ENCODE results near the gene TYW5.

TYW5 gene

GRCh38 chr2:199896617-199897016, 58.7 kb downstream of the TYW5 start:
- Histone ChIP-seq H4K20me1 (ENCODE audit: low read depth, low read length) (no peaks in the 10 kb centered on the region), H3K36me3 (ENCODE audit: low read length) (no peaks in the 10 kb centered on the region), H3K4me2 (ENCODE audit: low read depth, low read length, poor library complexity, severe bottlenecking) (no peak overlapping the region), H3K9ac (ENCODE audit: low read length) (no peak overlapping the region), H3K27ac (ENCODE audit: low read depth, low read length) (no peak overlapping the region), H2AFZ (ENCODE audit: low read depth, low read length, severe bottlenecking) (no peak overlapping the region), H3K9me2 (replicated peaks; ENCODE audit: insufficient read depth, low read length) (no peaks in the 10 kb centered on the region), H3K4me3 (ENCODE audit: insufficient read depth, low read length, poor library complexity, severe bottlenecking) (no peak overlapping the region), H3K79me2 (ENCODE audit: insufficient read depth, low read length) (no peaks in the 10 kb centered on the region), H3K9me3 (ENCODE audit: insufficient read depth, low read length) (no peaks in the 10 kb centered on the region), H3K27me3 (ENCODE audit: low read length) (no peaks in the 10 kb centered on the region), H3F3A (ENCODE audit: insufficient read depth) (no peaks in the 10 kb centered on the region)
- TF ChIP-seq, protein P1, sequence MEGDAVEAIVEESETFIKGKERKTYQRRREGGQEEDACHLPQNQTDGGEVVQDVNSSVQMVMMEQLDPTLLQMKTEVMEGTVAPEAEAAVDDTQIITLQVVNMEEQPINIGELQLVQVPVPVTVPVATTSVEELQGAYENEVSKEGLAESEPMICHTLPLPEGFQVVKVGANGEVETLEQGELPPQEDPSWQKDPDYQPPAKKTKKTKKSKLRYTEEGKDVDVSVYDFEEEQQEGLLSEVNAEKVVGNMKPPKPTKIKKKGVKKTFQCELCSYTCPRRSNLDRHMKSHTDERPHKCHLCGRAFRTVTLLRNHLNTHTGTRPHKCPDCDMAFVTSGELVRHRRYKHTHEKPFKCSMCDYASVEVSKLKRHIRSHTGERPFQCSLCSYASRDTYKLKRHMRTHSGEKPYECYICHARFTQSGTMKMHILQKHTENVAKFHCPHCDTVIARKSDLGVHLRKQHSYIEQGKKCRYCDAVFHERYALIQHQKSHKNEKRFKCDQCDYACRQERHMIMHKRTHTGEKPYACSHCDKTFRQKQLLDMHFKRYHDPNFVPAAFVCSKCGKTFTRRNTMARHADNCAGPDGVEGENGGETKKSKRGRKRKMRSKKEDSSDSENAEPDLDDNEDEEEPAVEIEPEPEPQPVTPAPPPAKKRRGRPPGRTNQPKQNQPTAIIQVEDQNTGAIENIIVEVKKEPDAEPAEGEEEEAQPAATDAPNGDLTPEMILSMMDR (IDR thresholded peaks at IDR 0.05; ENCODE audit: insufficient read depth, low read length, poor library complexity, severe bottlenecking) = no peak
- no peak for TF ChIP-seq EZH2phosphoT487 (conservative IDR thresholded peaks at IDR 0.05; ENCODE audit: low read length)

GRCh38 chr2:199895406-199895805, 59.9 kb downstream of the TYW5 start:
- Histone ChIP-seq H3K9me2 (replicated peaks; ENCODE audit: insufficient read depth, low read length) (no peaks in the 10 kb centered on the region), H4K20me1 (ENCODE audit: low read depth, low read length) (no peaks in the 10 kb centered on the region), H3K9ac (ENCODE audit: low read length) (no peak overlapping the region), H3K36me3 (ENCODE audit: low read length) (no peaks in the 10 kb centered on the region), H3K27me3 (ENCODE audit: low read length) (no peaks in the 10 kb centered on the region), H3K27ac (ENCODE audit: low read depth, low read length) (no peak overlapping the region), H3K4me3 (ENCODE audit: insufficient read depth, low read length, poor library complexity, severe bottlenecking) (no peak overlapping the region), H3K4me2 (ENCODE audit: low read depth, low read length, poor library complexity, severe bottlenecking) (no peak overlapping the region), H3K79me2 (ENCODE audit: insufficient read depth, low read length) (no peaks in the 10 kb centered on the region), H3F3A (ENCODE audit: insufficient read depth) (no peaks in the 10 kb centered on the region), H3K9me3 (ENCODE audit: insufficient read depth, low read length) (no peaks in the 10 kb centered on the region), H2AFZ (ENCODE audit: low read depth, low read length, severe bottlenecking) (no peak overlapping the region)
- TF ChIP-seq, protein P1 (IDR thresholded peaks at IDR 0.05; ENCODE audit: insufficient read depth, low read length, poor library complexity, severe bottlenecking) = no peak
- TF ChIP-seq EZH2phosphoT487 (conservative IDR thresholded peaks at IDR 0.05; ENCODE audit: low read length) = no peak

DNA sequence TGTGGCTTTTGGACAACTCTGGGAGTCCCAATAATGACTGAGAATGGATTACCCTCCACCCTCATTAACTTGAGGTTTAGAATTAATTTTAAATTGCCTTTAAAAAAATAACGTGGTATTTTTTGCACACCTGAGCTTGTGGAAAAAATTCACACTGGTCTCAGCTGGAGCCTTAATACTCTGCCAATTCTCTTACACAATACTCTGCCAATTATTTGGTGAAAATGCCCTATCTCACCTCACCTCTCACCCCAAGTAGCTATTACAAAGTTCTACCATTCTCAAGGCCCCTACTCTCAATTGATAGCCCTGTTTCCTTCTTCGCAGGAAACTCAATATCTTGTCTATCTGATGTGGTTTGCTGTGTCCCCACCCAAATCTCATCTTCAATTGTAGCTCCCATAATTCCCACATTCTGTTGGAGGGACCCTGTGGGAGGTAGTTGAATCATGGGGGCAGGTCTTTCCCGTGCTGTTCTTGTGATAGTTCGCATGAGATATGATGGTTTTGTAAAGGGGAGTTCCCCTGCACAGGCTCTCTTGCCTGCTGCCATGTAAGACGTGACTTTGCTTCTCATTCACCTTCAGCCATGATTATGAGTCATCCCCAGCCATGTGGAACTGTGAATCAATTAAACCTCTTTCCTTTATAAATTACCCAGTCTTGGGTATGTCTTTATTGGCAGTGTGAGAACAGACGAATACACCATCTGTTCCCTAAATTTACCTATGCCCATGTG, 71.6 kb downstream of the TYW5 start:
- Histone ChIP-seq H3K9ac (ENCODE audit: low read length) (no peak overlapping the region), H3K9me2 (replicated peaks; ENCODE audit: insufficient read depth, low read length) (no peaks in the 10 kb centered on the region), H3K9me3 (ENCODE audit: insufficient read depth, low read length) (peaks cover 9% of the 10 kb centered on the region; the same call in 1 of the 2 replicates), H2AFZ (ENCODE audit: low read depth, low read length, severe bottlenecking) (no peak overlapping the region), H3K27me3 (ENCODE audit: low read length) (no peaks in the 10 kb centered on the region), H3K27ac (ENCODE audit: low read depth, low read length) (no peak overlapping the region), H3F3A (ENCODE audit: insufficient read depth) (no peaks in the 10 kb centered on the region), H3K4me3 (ENCODE audit: insufficient read depth, low read length, poor library complexity, severe bottlenecking) (no peak overlapping the region), H3K4me2 (ENCODE audit: low read depth, low read length, poor library complexity, severe bottlenecking) (no peak overlapping the region), H3K36me3 (ENCODE audit: low read length) (no peaks in the 10 kb centered on the region), H3K79me2 (ENCODE audit: insufficient read depth, low read length) (no peaks in the 10 kb centered on the region), H4K20me1 (ENCODE audit: low read depth, low read length) (no peaks in the 10 kb centered on the region)
- TF ChIP-seq EZH2phosphoT487 (conservative IDR thresholded peaks at IDR 0.05; ENCODE audit: low read length) = no peak
- TF ChIP-seq, protein P1 (IDR thresholded peaks at IDR 0.05; ENCODE audit: insufficient read depth, low read length, poor library complexity, severe bottlenecking) = no peak

Data from SU-DHL-6 (cell line).